NCI-H2227 (cell line): Measurements from ENCODE around the gene PLG.
A peak's percentile ranks its signal among the peaks of the same experiment; 100 is the strongest.
"Not testable (repeated sequence)": the region's sequence is repeated elsewhere in the genome, so short reads cannot be mapped to it uniquely, and the experiment has no call there.

Experiments used
- DNase-seq: peaks from one replicate; lab custom pipeline; 2025; ENCODE audit not compliant: unreplicated experiment; lab: John Stamatoyannopoulos, UW

The PLG gene

DNA sequence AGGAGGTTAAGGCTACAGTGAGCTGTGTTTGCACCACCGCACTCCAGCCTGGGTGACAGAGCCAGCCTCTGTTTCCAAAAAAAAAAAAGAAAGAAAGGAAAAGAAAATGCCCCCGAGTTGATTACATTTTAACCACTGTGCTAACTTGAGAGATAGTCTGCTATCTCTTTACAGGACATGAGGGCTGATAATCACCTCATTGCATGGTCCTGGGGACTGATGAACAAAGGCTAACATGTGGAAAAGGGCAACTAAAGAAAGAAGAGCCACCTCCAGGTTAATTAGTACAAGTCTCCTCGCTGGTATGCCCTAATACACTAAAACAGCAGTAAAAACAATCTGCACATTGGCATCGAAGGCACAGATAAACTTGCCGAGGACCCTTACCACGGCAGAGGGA is 4.2 kb upstream of the PLG start:
- DNase-seq = no peak

DNA sequence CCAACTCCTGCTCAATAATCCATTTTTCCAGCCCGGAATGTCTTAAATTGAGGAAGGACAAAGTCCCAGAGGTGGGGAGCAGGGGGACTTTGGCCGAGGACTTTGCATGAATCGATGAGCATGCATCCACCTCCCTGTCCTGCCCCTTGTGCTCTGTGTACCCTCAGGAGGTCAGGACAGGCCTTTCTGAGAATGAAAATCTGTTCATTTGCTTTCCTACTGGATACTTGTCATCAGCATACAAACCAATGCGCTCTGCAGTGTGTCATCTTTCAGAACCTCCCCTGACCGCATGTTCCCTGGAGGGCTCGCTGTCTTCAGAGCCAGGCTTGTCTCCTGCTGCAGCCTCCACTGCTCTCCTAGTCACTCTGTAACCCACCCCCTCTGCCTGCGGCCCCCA is 2.6 kb downstream of the PLG start:
- DNase-seq = not testable (repeated sequence)

- DNase-seq = not testable (repeated sequence)
Observed at GRCh38 chr6:160708993-160709392, 6.9 kb downstream of the PLG start.

DNA sequence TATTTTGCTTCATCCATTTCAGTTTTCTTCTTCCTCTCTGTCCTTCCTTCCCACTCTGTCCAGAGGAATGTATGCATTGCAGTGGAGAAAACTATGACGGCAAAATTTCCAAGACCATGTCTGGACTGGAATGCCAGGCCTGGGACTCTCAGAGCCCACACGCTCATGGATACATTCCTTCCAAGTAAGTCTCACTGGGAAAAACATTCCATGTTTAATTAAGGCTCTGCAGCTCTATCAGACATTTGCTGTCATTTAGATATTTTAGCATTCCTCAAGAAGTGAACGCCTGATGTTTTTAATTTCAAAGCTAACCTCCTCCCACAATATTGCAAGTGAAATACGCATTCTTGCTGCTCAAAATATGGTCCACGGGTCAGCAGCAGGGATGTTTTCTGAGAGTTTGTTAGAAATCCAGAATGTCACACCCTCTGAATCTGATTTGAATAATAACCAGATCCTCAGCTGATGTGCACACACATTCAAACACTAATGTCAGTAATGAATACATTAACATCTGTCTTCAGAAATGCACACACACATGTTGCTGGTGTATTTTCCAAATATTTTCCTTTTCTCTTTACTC is 12.8 kb downstream of the PLG start:
- DNase-seq = no peak

DNA sequence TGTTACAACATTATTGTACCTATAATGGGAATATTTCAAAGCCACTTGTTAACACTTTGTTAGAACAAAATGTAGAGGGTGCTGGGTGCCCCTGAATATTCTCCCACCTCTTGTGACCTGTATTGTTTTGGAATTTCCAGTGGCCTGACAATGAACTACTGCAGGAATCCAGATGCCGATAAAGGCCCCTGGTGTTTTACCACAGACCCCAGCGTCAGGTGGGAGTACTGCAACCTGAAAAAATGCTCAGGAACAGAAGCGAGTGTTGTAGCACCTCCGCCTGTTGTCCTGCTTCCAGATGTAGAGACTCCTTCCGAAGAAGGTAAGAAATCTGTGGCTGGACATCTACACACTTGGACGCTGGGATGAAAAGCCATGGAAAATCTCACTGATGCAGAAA is 28.9 kb downstream of the PLG start:
- no peak for DNase-seq

DNA sequence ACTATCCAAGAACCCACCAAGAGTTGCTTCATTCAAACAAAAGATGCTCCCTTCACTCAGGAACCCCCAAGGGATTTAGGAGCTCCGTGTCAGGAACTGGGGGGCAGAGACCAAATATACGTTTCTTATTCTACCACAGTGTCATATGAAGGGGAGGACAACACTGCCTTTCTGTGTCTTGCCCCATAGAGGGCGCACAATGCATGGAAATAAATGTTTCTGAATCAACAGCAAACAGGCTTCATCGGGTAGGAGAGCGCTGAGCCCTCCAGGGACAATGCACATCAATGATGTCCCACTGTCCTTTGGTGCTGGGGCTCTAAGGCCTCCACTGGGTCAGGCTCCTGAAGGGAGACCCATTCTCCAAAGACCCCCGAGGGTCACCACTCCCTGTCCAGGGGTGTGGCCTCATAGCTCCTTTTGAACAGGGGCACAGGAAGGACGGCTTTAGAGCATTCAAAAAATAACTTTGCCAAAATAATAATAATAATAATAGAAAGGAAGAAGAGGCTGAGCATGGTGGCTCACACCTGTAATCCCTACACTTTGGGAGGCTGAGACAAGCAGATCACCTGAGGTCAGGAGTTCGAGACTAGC is 31.1 kb downstream of the PLG start:
- DNase-seq = peak; percentile 1

DNA sequence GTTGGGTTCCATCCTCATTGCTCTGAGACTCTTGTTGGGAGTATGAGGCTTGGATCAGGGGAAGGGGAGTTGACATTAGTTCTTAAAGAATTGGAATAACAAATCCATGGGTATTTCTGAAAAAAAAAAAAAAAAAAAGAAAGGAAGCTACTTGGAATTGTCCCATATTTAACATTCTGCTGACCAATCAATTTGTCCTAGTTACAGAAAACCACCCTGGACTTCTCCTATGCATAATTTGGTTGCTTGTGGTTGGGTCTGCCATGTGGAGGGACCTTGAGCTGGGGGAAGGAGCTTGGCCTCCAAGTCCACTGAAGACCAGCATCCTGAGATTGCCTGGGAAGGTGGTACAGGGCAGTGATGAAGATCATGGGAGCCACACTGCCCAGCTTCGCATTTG is 32.6 kb downstream of the PLG start:
- no peak for DNase-seq

- DNase-seq = no peak
Observed at GRCh38 chr6:160735523-160735922, 33.5 kb downstream of the PLG start.

GRCh38 chr6:160737934-160738333 is 35.9 kb downstream of the PLG start:
- no peak for DNase-seq

GRCh38 chr6:160739955-160740354 is 37.9 kb downstream of the PLG start:
- DNase-seq = no peak

DNA sequence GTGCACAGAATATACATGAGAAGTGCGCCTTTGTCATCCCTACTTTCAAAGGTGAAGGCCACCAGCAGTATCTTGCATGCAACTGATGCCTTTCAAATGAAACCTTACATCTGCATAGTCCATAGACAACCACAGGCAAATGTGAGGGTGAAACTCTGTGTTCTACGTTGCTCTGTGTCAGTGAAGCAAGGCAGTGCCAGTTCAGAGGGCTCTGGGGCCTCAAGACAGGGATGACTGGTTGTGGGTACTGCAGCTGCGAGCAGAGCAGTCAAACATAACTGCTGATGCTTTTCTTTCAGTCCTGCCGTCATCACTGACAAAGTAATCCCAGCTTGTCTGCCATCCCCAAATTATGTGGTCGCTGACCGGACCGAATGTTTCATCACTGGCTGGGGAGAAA is 39.0 kb downstream of the PLG start:
- DNase-seq = not testable (repeated sequence)

- DNase-seq = no peak
Observed at GRCh38 chr6:160742090-160742489, 40.0 kb downstream of the PLG start.

DNA sequence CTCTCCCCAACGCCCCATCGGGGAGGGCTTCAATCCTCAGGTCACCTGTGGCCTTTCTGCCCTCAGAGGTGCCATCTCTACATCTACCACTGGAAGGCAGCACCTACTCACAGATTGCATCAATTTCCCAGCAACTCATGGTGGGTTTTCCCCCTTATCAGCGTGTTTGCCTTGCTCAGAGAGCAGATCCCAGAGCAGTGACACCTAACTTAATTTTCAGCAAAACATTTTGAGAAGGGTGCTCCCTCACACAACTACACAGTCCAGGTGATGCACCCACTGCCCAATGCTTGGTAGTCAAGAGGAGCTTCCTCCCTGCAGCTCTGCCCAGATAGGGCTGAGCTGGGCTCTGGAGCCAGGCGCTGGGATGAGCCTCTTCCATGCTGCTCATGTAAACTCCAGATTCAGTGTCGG is 48.2 kb downstream of the PLG start:
- no peak for DNase-seq

GRCh38 chr6:160753211-160753610 is 51.2 kb downstream of the PLG start:
- not testable (repeated sequence) for DNase-seq

- DNase-seq = no peak
Observed at GRCh38 chr6:160755165-160755564, 53.1 kb downstream of the PLG start.

- no peak for DNase-seq
Observed at GRCh38 chr6:160756021-160756420, 54.0 kb downstream of the PLG start.

DNA sequence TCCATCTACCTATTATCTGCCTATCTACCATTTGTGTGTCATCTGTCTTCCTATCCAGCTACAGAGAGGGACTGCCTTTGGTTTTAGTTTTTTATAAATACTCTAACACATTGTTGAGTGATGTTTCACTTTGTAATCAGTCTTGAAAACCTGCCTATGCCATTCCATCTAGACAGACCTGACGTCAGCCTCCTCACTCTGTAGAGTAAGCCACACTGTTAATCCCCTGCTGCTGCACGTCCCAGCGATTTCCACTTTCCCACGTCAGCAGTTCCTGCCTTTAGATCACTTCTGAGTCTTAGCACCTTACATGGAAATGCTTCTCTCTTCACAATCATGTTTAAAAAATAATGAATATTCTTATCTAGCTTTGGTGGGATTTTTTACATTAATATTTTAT is 54.8 kb downstream of the PLG start:
- DNase-seq = no peak

- no peak for DNase-seq
Observed at GRCh38 chr6:160764847-160765246, 62.8 kb downstream of the PLG start.

DNA sequence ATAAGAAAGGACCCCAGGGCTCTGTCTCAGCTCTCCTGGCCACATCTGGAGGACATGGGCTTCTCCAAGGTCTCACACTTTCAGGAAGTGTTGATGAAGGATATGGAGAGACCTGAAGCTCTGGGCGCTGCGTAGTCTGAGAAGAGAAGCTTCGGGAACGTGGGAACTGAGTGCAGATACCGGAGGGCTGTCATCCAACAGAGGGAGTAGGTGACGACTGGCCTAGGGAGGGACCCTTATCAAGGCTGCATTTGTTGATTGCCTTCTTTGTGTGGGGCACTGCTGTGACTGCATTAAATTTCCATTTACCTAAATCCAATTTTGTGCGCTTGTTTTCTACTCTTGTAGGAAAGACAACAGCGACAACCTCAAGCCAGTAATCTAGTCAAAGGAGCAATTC is 63.4 kb downstream of the PLG start:
- no peak for DNase-seq

- no peak for DNase-seq
Observed at GRCh38 chr6:160766657-160766988, 64.6 kb downstream of the PLG start.

DNA sequence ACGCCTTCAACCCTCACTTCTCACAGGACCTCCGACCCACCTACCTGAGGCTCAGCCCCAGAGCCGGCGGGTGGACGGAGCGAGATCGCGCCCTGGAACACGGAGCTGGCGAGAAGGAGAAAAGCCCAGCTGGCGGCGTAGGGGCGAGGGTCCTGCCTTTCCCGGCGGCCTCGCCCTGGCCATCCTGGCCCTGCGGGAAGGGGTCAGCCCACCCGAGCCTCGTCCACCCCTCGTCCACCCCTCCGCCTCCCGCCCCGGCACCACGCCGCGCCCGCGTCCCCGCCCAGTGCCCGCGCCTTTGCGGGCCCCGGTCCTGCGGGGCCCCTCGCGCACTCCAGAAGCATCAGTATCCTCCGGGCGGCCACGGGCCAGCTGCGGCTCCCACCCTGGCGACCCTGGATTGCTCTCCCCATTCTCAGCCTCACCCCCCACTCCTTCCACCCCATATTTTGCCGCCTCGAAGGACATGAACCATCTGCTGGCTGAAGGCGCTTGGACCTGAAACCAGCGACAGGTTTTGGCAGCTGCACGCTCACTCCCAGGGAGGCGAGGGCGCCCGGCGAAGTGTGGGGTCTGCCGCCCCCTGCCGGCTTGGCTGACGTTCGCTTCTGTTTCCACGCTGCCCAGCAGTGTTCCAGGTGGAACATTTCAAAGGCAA is 65.1 kb downstream of the PLG start:
- peak; percentile 55 for DNase-seq

- DNase-seq = no peak
Observed at GRCh38 chr6:160767647-160768019, 65.6 kb downstream of the PLG start.

DNA sequence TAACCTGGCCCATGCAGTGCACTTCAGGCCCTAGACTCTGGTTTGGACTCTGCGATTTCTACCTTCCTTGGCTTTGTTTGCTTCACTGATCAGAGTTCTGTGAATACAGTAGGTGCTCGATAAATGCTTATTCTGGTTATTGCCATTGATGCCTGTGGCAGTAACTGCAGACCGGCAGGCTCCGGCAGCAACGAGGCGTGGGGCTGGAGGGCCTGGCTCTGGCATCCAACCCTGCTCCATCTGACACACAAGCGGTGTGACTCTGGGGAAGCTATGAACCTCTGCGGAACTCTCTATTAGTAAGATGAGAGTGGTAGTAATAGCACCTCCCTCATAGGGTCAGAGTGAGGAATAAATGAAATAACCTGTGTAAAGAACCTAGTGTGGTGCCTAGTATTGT is 66.1 kb downstream of the PLG start:
- no peak for DNase-seq
